Measurements from ENCODE around the gene ALPK3.

Gene ALPK3

GRCh38 chr15:84823282-84823878 lies 6.2 kb downstream of the ALPK3 start:
- no peak for DNase-seq (ENCODE audit: low read depth)

GRCh38 chr15:84824260-84825007 lies 7.3 kb downstream of the ALPK3 start:
- DNase-seq (ENCODE audit: low read depth) = no peak

GRCh38 chr15:84826369-84826823 lies 9.2 kb downstream of the ALPK3 start:
- no peak for DNase-seq (ENCODE audit: low read depth)

GRCh38 chr15:84827246-84827645 lies 10.1 kb downstream of the ALPK3 start:
- no peak for DNase-seq (ENCODE audit: low read depth)

- DNase-seq (ENCODE audit: low read depth) = no peak
These were observed 11.1 kb downstream of the ALPK3 start for GRCh38 chr15:84828086-84828908.

GRCh38 chr15:84829428-84829827 lies 12.3 kb downstream of the ALPK3 start:
- DNase-seq (ENCODE audit: low read depth) = no peak

GRCh38 chr15:84830036-84830435 lies 12.9 kb downstream of the ALPK3 start:
- no peak for DNase-seq (ENCODE audit: low read depth)

GRCh38 chr15:84831028-84831427 lies 13.9 kb downstream of the ALPK3 start:
- DNase-seq (ENCODE audit: low read depth) = no peak

GRCh38 chr15:84831613-84832012 lies 14.5 kb downstream of the ALPK3 start:
- no peak for DNase-seq (ENCODE audit: low read depth)

GRCh38 chr15:84832448-84833040 lies 15.4 kb downstream of the ALPK3 start:
- DNase-seq (ENCODE audit: low read depth) = no peak

- no peak for DNase-seq (ENCODE audit: low read depth)
These were observed 16.5 kb downstream of the ALPK3 start for GRCh38 chr15:84833447-84834228.

GRCh38 chr15:84834229-84834955 lies 17.2 kb downstream of the ALPK3 start:
- no peak for DNase-seq (ENCODE audit: low read depth)

GRCh38 chr15:84834969-84835368 lies 17.8 kb downstream of the ALPK3 start:
- no peak for DNase-seq (ENCODE audit: low read depth)

GRCh38 chr15:84835661-84836337 lies 18.6 kb downstream of the ALPK3 start:
- DNase-seq (ENCODE audit: low read depth) = no peak

- DNase-seq (ENCODE audit: low read depth) = no peak
These were observed 19.7 kb downstream of the ALPK3 start for GRCh38 chr15:84836844-84837243.

GRCh38 chr15:84839714-84840113 lies 22.6 kb downstream of the ALPK3 start:
- no peak for DNase-seq (ENCODE audit: low read depth)

- DNase-seq (ENCODE audit: low read depth) = no peak
These were observed 23.1 kb downstream of the ALPK3 start for GRCh38 chr15:84840255-84840654.

GRCh38 chr15:84840741-84841429 lies 23.7 kb downstream of the ALPK3 start:
- no peak for DNase-seq (ENCODE audit: low read depth)

- DNase-seq (ENCODE audit: low read depth) = no peak
These were observed 25.6 kb downstream of the ALPK3 start for GRCh38 chr15:84842781-84843180.

GRCh38 chr15:84844964-84845363 lies 27.8 kb downstream of the ALPK3 start:
- no peak for DNase-seq (ENCODE audit: low read depth)

Data from T-helper 22 cell (primary cell).